SK-N-SH treated with all-trans-retinoic acid at 6 μM for 48 hours (cell line): ENCODE data around the gene ZNF431.

Experiments used
- ATAC-seq: fragments of 200-7000 bp; cut with Tn5 transposase; 3 replicates; pipeline ENCODE4 v1.9.1; 2020; ENCODE audit warnings: mild to moderate bottlenecking, moderate library complexity
- ARNTL ChIP-seq: fragments of 450-650 bp; formaldehyde crosslinking; IDR thresholded peaks from 2 replicates; pipeline ENCODE4 v1.5.0; 2020; ENCODE audit warnings: low read depth, mild to moderate bottlenecking, moderate library complexity, borderline replicate concordance
- CREB5 ChIP-seq: fragments of 250-450 bp; sonication (Bioruptor Pico); IDR thresholded peaks from 2 replicates; pipeline ENCODE4 v1.5.1; 2020; ENCODE audit warnings: low read depth, mild to moderate bottlenecking, moderate library complexity
- CSDC2 ChIP-seq: fragments of 250-450 bp; sonication (Bioruptor Pico); IDR thresholded peaks from 2 replicates; pipeline ENCODE4 v1.5.0; 2020; ENCODE audit warnings: mild to moderate bottlenecking, moderate library complexity
- GLIS3 ChIP-seq: fragments of 250-450 bp; sonication (Bioruptor Pico); IDR thresholded peaks from 2 replicates; pipeline ENCODE4 v1.5.0; 2020; ENCODE audit warnings: mild to moderate bottlenecking, moderate library complexity
- ISL1 ChIP-seq: fragments of 250-450 bp; sonication (Bioruptor Pico); IDR thresholded peaks from 2 replicates; pipeline ENCODE4 v2.1.2; 2022; ENCODE audit warnings: mild to moderate bottlenecking, moderate library complexity
- OSR1 ChIP-seq: fragments of 250-450 bp; sonication (Bioruptor Pico); IDR thresholded peaks from 2 replicates; pipeline ENCODE4 v1.8.0; 2022; ENCODE audit warnings: moderate library complexity, mild to moderate bottlenecking, inconsistent platforms
- PPARA ChIP-seq: fragments of 250-450 bp; sonication (Bioruptor Pico); IDR thresholded peaks from 2 replicates; pipeline ENCODE4 v1.5.0; 2020; ENCODE audit warnings: mild to moderate bottlenecking, borderline replicate concordance
- RARB ChIP-seq: fragments of 250-450 bp; sonication (Bioruptor Pico); IDR thresholded peaks from 2 replicates; pipeline ENCODE4 v1.8.0; 2021; ENCODE audit warnings: mild to moderate bottlenecking, moderate library complexity
- SNAI2 ChIP-seq: fragments of 250-450 bp; sonication (Bioruptor Pico); IDR thresholded peaks from 2 replicates; pipeline ENCODE4 v1.5.0; 2020; ENCODE audit warnings: mild to moderate bottlenecking, moderate library complexity
- TCF4 ChIP-seq: fragments of 250-450 bp; sonication (Bioruptor Pico); IDR thresholded peaks from 2 replicates; pipeline ENCODE4 v1.8.0; 2021; ENCODE audit warnings: mild to moderate bottlenecking, moderate library complexity, borderline replicate concordance
- TOX ChIP-seq: fragments of 250-450 bp; sonication (Bioruptor Pico); IDR thresholded peaks from 2 replicates; pipeline ENCODE4 v1.8.0; 2021; ENCODE audit warnings: mild to moderate bottlenecking, moderate library complexity, borderline replicate concordance
- ZC3H10 ChIP-seq: fragments of 250-450 bp; sonication (Bioruptor Pico); IDR thresholded peaks from 2 replicates; pipeline ENCODE4 v1.5.1; 2021; ENCODE audit warnings: mild to moderate bottlenecking, moderate library complexity
- ZFP3 ChIP-seq: fragments of 250-450 bp; sonication (Bioruptor Pico); IDR thresholded peaks from 2 replicates; pipeline ENCODE4 v1.5.0; 2020; ENCODE audit warnings: mild to moderate bottlenecking, moderate library complexity
- ZFP30 ChIP-seq: fragments of 450-650 bp; formaldehyde crosslinking; IDR thresholded peaks from 2 replicates; pipeline ENCODE4 v1.5.0; 2022; ENCODE audit warnings: mild to moderate bottlenecking, moderate library complexity
- ZNF565 ChIP-seq: fragments of 450-650 bp; formaldehyde crosslinking; conservative IDR thresholded peaks from 2 replicates; pipeline ENCODE4 v1.5.0; 2020; ENCODE audit warnings: low read depth, mild to moderate bottlenecking, moderate library complexity
- ZNF70 ChIP-seq: fragments of 450-650 bp; formaldehyde crosslinking; IDR thresholded peaks from 2 replicates; pipeline ENCODE4 v1.5.0; 2020; ENCODE audit warnings: mild to moderate bottlenecking, moderate library complexity
- ZNF8 ChIP-seq: fragments of 450-650 bp; formaldehyde crosslinking; IDR thresholded peaks from 2 replicates; pipeline ENCODE4 v1.5.0; 2020; ENCODE audit warnings: mild to moderate bottlenecking, moderate library complexity
- TF ChIP-seq, protein P1 (sequence below): fragments of 250-450 bp; sonication (Bioruptor Pico); IDR thresholded peaks from 2 replicates; pipeline ENCODE4 v1.8.0; 2020; ENCODE audit warnings: mild to moderate bottlenecking, moderate library complexity, borderline replicate concordance
- TF ChIP-seq, protein P2 (sequence below): fragments of 250-450 bp; sonication (Bioruptor Pico); IDR thresholded peaks from 2 replicates; pipeline ENCODE4 v1.5.0; 2020; ENCODE audit warnings: mild to moderate bottlenecking, moderate library complexity
- TF ChIP-seq, protein P3 (sequence below): fragments of 250-450 bp; sonication (Bioruptor Pico); IDR thresholded peaks from 2 replicates; pipeline ENCODE4 v1.5.1; 2021; ENCODE audit warnings: mild to moderate bottlenecking, moderate library complexity

The ZNF431 gene

GRCh38 chr19:21115430-21115829 is 26.4 kb upstream of the ZNF431 start:
- no peak for TF ChIP-seq TCF4
- no peak for TF ChIP-seq TOX (CRISPR knock-in tag)
- no peak for TF ChIP-seq ZC3H10 (CRISPR knock-in tag)
- no peak for TF ChIP-seq ZNF70
- no peak for TF ChIP-seq ARNTL (CRISPR knock-in tag)
- TF ChIP-seq ZNF8 (CRISPR knock-in tag) = no peak
- TF ChIP-seq OSR1 (CRISPR knock-in tag) = no peak
- no peak for TF ChIP-seq RARB (CRISPR knock-in tag)
- TF ChIP-seq GLIS3 (CRISPR knock-in tag) = no peak
- no peak for TF ChIP-seq ISL1 (CRISPR knock-in tag)
- TF ChIP-seq, protein P1, sequence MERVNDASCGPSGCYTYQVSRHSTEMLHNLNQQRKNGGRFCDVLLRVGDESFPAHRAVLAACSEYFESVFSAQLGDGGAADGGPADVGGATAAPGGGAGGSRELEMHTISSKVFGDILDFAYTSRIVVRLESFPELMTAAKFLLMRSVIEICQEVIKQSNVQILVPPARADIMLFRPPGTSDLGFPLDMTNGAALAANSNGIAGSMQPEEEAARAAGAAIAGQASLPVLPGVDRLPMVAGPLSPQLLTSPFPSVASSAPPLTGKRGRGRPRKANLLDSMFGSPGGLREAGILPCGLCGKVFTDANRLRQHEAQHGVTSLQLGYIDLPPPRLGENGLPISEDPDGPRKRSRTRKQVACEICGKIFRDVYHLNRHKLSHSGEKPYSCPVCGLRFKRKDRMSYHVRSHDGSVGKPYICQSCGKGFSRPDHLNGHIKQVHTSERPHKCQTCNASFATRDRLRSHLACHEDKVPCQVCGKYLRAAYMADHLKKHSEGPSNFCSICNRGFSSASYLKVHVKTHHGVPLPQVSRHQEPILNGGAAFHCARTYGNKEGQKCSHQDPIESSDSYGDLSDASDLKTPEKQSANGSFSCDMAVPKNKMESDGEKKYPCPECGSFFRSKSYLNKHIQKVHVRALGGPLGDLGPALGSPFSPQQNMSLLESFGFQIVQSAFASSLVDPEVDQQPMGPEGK (CRISPR knock-in tag) = no peak
- TF ChIP-seq PPARA = no peak
- no peak for TF ChIP-seq ZFP30 (CRISPR knock-in tag)
- TF ChIP-seq, protein P2, sequence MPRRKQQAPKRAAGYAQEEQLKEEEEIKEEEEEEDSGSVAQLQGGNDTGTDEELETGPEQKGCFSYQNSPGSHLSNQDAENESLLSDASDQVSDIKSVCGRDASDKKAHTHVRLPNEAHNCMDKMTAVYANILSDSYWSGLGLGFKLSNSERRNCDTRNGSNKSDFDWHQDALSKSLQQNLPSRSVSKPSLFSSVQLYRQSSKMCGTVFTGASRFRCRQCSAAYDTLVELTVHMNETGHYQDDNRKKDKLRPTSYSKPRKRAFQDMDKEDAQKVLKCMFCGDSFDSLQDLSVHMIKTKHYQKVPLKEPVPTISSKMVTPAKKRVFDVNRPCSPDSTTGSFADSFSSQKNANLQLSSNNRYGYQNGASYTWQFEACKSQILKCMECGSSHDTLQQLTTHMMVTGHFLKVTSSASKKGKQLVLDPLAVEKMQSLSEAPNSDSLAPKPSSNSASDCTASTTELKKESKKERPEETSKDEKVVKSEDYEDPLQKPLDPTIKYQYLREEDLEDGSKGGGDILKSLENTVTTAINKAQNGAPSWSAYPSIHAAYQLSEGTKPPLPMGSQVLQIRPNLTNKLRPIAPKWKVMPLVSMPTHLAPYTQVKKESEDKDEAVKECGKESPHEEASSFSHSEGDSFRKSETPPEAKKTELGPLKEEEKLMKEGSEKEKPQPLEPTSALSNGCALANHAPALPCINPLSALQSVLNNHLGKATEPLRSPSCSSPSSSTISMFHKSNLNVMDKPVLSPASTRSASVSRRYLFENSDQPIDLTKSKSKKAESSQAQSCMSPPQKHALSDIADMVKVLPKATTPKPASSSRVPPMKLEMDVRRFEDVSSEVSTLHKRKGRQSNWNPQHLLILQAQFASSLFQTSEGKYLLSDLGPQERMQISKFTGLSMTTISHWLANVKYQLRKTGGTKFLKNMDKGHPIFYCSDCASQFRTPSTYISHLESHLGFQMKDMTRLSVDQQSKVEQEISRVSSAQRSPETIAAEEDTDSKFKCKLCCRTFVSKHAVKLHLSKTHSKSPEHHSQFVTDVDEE (CRISPR knock-in tag) = no peak
- TF ChIP-seq ZFP3 (CRISPR knock-in tag) = no peak
- no peak for TF ChIP-seq ZNF565 (CRISPR knock-in tag)
- TF ChIP-seq, protein P3, sequence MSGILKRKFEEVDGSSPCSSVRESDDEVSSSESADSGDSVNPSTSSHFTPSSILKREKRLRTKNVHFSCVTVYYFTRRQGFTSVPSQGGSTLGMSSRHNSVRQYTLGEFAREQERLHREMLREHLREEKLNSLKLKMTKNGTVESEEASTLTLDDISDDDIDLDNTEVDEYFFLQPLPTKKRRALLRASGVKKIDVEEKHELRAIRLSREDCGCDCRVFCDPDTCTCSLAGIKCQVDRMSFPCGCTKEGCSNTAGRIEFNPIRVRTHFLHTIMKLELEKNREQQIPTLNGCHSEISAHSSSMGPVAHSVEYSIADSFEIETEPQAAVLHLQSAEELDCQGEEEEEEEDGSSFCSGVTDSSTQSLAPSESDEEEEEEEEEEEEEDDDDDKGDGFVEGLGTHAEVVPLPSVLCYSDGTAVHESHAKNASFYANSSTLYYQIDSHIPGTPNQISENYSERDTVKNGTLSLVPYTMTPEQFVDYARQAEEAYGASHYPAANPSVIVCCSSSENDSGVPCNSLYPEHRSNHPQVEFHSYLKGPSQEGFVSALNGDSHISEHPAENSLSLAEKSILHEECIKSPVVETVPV (CRISPR knock-in tag) = no peak
- no peak for ATAC-seq

DNA sequence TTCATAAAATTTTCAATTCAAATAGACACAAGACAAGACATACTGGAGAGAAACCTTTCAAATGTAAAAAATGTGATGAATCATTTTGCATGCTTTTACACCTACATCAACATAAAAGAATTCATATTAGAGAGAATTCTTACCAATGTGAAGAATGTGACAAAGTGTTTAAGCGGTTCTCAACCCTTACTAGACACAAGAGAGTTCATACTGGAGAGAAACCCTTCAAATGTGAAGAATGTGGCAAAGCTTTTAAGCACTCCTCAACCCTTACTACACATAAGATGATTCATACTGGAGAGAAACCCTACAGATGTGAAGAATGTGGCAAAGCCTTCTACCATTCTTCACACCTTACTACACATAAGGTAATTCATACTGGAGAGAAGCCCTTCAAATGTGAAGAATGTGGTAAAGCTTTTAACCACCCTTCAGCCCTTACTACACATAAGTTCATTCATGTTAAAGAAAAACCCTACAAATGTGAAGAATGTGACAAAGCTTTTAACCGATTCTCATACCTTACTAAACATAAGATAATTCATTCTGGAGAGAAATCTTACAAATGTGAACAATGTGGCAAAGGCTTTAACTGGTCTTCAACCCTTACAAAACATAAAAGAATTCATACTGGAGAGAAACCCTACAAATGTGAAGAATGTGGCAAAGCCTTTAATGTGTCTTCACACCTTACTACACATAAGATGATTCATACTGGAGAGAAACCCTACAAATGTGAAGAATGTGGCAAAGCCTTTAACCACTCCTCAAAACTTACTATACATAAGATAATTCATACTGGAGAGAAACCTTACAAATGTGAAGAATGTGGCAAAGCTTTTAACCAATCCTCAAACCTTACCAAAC is 24.6 kb upstream of the ZNF431 start:
- TF ChIP-seq ZNF565 (CRISPR knock-in tag) (no peak), TCF4 (no peak), ZNF70 (no peak), TOX (CRISPR knock-in tag) (no peak), ZC3H10 (CRISPR knock-in tag) (no peak), SNAI2 (CRISPR knock-in tag) (no peak), ZFP30 (CRISPR knock-in tag) (no peak), CSDC2 (CRISPR knock-in tag) (no peak), CREB5 (no peak), ZNF8 (CRISPR knock-in tag) (no peak), OSR1 (CRISPR knock-in tag) (no peak)
- TF ChIP-seq, protein P1 (CRISPR knock-in tag) = no peak
- TF ChIP-seq, protein P2 (CRISPR knock-in tag) = no peak
- TF ChIP-seq, all 23 proteins: peak for 0

More for the DNA sequence above, 24.6 kb upstream of the ZNF431 start:
- no peak for ATAC-seq
